ENCODE results near the gene HSPB1. TPM values are rescaled to one million over a fixed set of nuclear protein-coding genes. Genes with fewer than 3 reads are reported as not detected.

The HSPB1 gene
- total RNA-seq, 1 donor, result 91.8 TPM

DNA sequence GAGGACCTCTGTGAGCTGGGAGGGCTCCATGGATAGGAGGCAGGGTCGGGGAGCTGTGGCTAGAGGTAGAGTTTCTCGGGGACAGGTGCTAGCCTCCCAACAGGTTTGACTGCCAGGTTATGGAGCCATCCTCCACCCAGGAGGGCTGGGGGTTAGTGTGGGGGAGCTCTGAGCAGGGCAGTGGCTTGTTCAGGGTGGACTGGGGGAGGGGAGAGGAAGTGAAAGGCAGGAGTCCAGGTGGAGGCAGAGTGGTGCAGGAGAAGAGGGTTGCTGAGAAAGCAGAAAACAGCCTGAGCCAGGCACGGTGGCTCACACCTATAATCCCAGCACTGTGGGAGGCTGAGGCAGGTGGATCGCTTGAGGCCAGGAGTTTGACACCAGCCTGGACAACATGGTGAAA, 40.5 kb upstream of the HSPB1 start:
- TF ChIP-seq, protein P1, sequence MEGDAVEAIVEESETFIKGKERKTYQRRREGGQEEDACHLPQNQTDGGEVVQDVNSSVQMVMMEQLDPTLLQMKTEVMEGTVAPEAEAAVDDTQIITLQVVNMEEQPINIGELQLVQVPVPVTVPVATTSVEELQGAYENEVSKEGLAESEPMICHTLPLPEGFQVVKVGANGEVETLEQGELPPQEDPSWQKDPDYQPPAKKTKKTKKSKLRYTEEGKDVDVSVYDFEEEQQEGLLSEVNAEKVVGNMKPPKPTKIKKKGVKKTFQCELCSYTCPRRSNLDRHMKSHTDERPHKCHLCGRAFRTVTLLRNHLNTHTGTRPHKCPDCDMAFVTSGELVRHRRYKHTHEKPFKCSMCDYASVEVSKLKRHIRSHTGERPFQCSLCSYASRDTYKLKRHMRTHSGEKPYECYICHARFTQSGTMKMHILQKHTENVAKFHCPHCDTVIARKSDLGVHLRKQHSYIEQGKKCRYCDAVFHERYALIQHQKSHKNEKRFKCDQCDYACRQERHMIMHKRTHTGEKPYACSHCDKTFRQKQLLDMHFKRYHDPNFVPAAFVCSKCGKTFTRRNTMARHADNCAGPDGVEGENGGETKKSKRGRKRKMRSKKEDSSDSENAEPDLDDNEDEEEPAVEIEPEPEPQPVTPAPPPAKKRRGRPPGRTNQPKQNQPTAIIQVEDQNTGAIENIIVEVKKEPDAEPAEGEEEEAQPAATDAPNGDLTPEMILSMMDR (IDR thresholded peaks at IDR 0.05; ENCODE audit: insufficient read depth, low read length), result no peak
- no peak for DNase-seq (ENCODE audit: low read depth)
- H3K4me3 ChIP-seq (ENCODE audit: low read depth, low read length), result no peak overlapping the region

DNA sequence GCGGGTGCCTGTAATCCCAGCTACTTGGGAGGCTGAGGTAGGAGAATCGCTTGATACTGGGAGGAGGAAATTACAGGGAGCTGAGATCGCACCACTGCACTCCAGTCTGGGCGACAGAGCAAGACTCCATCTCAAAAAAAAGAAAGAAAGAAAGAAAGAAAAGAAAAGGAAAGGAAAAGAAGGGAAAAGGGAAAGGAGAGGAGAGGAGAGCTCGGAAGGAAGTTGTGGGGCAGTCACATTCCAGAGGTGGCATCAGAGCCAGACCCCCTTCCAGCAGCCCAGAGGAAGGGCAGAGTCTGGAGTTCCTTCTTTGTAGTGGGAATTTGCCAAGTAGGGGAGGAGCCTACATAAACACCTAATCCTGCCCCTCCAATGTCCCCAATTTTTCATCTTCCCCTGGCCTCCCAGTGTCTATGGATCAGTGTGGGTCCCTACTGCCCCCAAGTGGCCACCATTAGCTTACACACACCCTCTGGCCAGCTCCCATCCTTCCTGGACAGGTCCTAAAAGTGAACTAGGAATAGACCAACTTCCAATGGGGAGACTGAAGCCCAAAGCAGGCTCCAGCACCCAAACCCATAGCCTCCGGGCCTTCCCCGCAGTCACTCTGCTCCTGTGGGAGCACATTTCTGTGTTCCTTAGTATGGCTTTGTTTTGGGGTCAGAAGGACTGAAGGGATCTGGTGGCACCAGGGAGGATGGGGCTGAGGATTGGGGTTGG, 39.6 kb upstream of the HSPB1 start:
- TF ChIP-seq, protein P1 (IDR thresholded peaks at IDR 0.05; ENCODE audit: insufficient read depth, low read length), result peak; percentile 86
- peak; percentile 69 for DNase-seq (ENCODE audit: low read depth)
- H3K4me3 ChIP-seq (ENCODE audit: low read depth, low read length), result no peak overlapping the region

DNA sequence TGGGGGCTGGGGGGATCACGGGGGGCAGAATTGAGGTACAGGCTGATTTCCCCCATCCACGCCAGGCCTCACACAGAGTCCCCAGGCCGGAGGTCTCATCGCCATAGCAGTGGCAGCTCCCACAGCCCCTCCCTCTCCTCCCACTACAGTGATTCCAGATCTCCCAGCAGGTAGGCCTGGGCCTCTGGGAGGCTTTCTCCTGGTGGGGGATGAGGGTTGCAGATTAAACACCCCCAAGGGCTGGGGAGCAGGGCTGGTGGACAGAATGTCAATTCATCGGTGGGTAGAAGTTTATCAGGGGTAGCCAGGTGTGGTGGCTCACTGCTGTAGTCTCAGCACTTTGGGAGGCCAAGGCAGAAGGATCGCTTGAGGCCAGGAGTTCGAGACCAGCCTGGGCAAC, 37.2 kb upstream of the HSPB1 start:
- no peak overlapping the region for H3K4me3 ChIP-seq (ENCODE audit: low read depth, low read length)
- no peak for DNase-seq (ENCODE audit: low read depth)
- TF ChIP-seq, protein P1 (IDR thresholded peaks at IDR 0.05; ENCODE audit: insufficient read depth, low read length), result no peak

DNA sequence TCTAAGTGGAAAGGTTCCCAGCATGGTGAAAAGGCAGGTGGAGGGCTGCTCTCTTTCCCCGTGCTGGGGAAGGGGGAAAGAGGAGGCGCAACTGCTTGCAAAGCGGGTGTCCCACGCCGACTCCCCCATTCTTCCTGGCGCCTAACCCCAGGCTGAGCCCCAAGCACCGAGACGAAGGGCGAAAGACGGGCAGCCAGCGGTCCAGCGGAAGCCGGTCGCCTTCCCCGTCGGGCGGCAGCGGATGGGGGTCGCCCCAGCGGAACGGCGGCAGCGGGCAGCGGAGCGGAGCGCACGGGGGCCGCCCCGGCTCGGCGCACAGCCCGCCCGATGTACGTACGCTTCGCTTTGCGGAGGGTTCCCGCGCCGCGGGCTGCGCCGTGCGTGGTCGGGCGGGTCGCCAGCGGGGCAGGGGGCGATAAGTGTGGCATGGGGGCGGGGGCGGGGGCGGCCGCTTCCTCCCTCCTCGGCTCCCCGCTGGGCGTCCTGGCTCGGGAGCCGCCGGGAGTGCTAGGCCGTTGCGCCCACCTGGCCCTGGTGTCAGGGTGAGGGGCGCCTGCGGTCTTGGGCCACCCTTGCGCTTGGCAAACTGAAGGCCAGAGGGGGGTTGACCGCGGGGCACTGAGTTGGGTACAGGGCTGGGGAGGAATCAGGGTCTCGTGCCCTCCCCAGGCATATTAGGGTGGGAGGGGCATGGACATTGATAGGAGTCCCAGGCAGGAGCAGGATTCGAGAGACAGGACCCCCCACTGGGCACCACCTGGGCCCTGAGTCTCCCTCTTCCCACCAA, 35.2 kb upstream of the HSPB1 start:
- no peak for DNase-seq (ENCODE audit: low read depth)
- H3K4me3 ChIP-seq (ENCODE audit: low read depth, low read length), result peak overlapping the region; percentile 13
- TF ChIP-seq, protein P1 (IDR thresholded peaks at IDR 0.05; ENCODE audit: insufficient read depth, low read length), result no peak

DNA sequence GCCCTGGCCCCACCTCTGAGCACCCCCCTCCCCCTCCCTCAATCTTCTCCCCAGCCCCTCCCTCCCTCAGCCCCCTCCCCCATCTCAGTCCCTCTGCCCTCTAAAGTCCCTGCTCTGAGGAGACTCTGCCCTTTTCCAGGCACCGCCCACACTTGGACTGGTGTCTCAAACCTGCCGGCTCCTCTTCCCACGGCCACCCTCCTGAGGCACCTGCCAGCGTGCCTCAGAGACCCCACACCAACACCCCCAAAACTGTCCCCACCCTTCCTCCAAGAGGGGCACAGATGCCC, 34.6 kb upstream of the HSPB1 start:
- TF ChIP-seq, protein P1 (IDR thresholded peaks at IDR 0.05; ENCODE audit: insufficient read depth, low read length), result no peak
- H3K4me3 ChIP-seq (ENCODE audit: low read depth, low read length), result no peak overlapping the region
- DNase-seq (ENCODE audit: low read depth), result no peak

DNA sequence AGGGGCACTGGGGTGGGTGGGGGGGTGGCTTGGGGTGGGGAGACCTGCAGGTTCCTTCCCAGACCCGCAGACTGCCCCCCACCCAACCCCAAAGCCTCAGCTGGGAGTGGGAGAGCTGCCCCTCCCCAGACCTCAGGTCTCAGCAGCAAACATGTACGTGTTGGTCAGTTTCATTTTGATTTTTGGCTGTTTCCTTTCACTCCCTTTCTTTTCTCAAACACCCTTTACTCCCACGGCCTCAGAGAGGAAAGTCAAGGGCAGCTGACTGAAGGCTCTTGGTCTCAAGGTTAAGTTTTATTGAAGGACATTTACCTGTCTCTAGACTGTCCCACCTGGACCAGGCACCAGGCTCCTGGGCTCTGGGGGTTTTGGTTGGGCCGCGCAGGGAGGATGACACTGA, 34.1 kb upstream of the HSPB1 start:
- TF ChIP-seq, protein P1 (IDR thresholded peaks at IDR 0.05; ENCODE audit: insufficient read depth, low read length), result no peak
- H3K4me3 ChIP-seq (ENCODE audit: low read depth, low read length), result peak overlapping the region; percentile 13
- no peak for DNase-seq (ENCODE audit: low read depth)

Measured in fibroblast of the aortic adventitia (primary cell).